SK-N-SH (cell line): ENCODE data around the gene BID. TPM values are rescaled to one million over a fixed set of nuclear protein-coding genes. Genes with fewer than 3 reads are reported as not detected.

Experiments used
- CTCF ChIA-PET: fragments of 300-600, 350-600 bp; formaldehyde crosslinking; extraction: SDS; loops from one replicate; lab custom pipeline; 2021; lab: Yijun Ruan, JAX
- POLR2A ChIA-PET: fragments of 350-600 bp; sonication (Branson Sonifier 250); formaldehyde crosslinking; extraction: SDS; loops from one replicate; lab custom pipeline; 2020; ENCODE audit warnings: antibody characterized with exemption, inconsistent platforms; lab: Yijun Ruan, JAX
- DNase-seq: peaks from one replicate; pipeline ENCODE4 v3.0.0; 2012
- H2AFZ ChIP-seq: fragments of 200-600 bp; sonication (generic); 2 replicates; pipeline ENCODE4 v1.8.1; 2016; ENCODE audit warnings: antibody characterized with exemption, mild to moderate bottlenecking, low read depth
- H3F3A ChIP-seq: fragments of 200-600 bp; sonication (generic); replicated peaks from 2 replicates; pipeline ENCODE3; 2016; ENCODE audit warnings: antibody characterized with exemption, mild to moderate bottlenecking; ENCODE audit not compliant: insufficient read depth
- H3K27ac ChIP-seq, 2 experiments: fragments of 200-500 bp in 1 of 2; fragments of 200-600 bp in 1 of 2; sonication (Bioruptor generic) in 1 of 2; sonication (generic), shearing (Covaris generic) in 1 of 2; 2 replicates each; pipeline versions ENCODE4 v1.5.1 to v1.6.1; 2014 to 2016; ENCODE audit warnings: low read depth in 2 of 2, inconsistent platforms in 1 of 2, low read length in 1 of 2, mild to moderate bottlenecking in 1 of 2, mixed read lengths in 1 of 2
- H3K27me3 ChIP-seq: fragments of 200-600 bp; sonication (generic), shearing (Covaris generic); 2 replicates; pipeline ENCODE4 v1.6.1; 2016; ENCODE audit warnings: mixed run types; ENCODE audit not compliant: insufficient read depth
- H3K36me3 ChIP-seq, 2 experiments: fragments of 200-500 bp in 1 of 2; fragments of 200-600 bp in 1 of 2; sonication (Bioruptor generic) in 1 of 2; sonication (generic) in 1 of 2; replicated peaks in 1 of 2; 2 replicates each; pipeline versions ENCODE3 to v1.5.1; 2014 to 2016; ENCODE audit warnings: low read length in 1 of 2, mild to moderate bottlenecking in 1 of 2; ENCODE audit not compliant: insufficient read depth in 2 of 2, control insufficient read depth in 1 of 2
- H3K4me1 ChIP-seq, 2 experiments: fragments of 200-500 bp in 1 of 2; fragments of 200-600 bp in 1 of 2; sonication (Bioruptor generic) in 1 of 2; sonication (generic), shearing (Covaris generic) in 1 of 2; 2 replicates each; pipeline versions ENCODE4 v1.5.1 to v1.6.1; 2014 to 2016; ENCODE audit warnings: low read depth in 1 of 2, low read length in 1 of 2, mixed run types in 1 of 2; ENCODE audit not compliant: insufficient read depth in 2 of 2, control insufficient read depth in 1 of 2
- H3K4me2 ChIP-seq: fragments of 200-600 bp; sonication (generic), shearing (Covaris generic); 2 replicates; pipeline ENCODE4 v1.6.1; 2017; ENCODE audit warnings: mixed run types
- H3K4me3 ChIP-seq, 2 experiments: fragments of 200-500 bp in 1 of 2; fragments of 200-600 bp in 1 of 2; sonication (Bioruptor generic) in 1 of 2; sonication (generic), shearing (Covaris generic) in 1 of 2; 2 replicates each; pipeline versions ENCODE4 v1.5.1 to v1.8.1; 2014 to 2016; ENCODE audit warnings: low read depth in 2 of 2, inconsistent platforms in 1 of 2, low read length in 1 of 2, mild to moderate bottlenecking in 1 of 2, mixed read lengths in 1 of 2, moderate library complexity in 1 of 2
- H3K79me2 ChIP-seq: fragments of 200-600 bp; sonication (generic); 2 replicates; pipeline ENCODE4 v1.8.1; 2017; ENCODE audit warnings: mild to moderate bottlenecking; ENCODE audit not compliant: insufficient read depth
- H3K9ac ChIP-seq: fragments of 200-600 bp; sonication (generic); 2 replicates; pipeline ENCODE4 v1.6.1; 2017; ENCODE audit warnings: mixed run types
- H3K9me2 ChIP-seq: fragments of 200-600 bp; sonication (generic); 2 replicates; pipeline ENCODE4 v1.6.1; 2017; ENCODE audit warnings: mixed run types
- H3K9me3 ChIP-seq: fragments of 200-600 bp; sonication (generic); 2 replicates; pipeline ENCODE4 v1.6.1; 2017; ENCODE audit warnings: mixed run types, mild to moderate bottlenecking, moderate library complexity
- H4K20me1 ChIP-seq: fragments of 200-600 bp; sonication (generic); 2 replicates; pipeline ENCODE4 v1.6.1; 2017; ENCODE audit warnings: mild to moderate bottlenecking, mixed run types; ENCODE audit not compliant: insufficient read depth
- CHD2 ChIP-seq: fragments of 150-350 bp; IDR thresholded peaks from 2 replicates; pipeline ENCODE4 v1.6.1; 2018; ENCODE audit warnings: low read length; ENCODE audit not compliant: partially characterized antibody
- ELF1 ChIP-seq: IDR thresholded peaks from 2 replicates; pipeline ENCODE4 v1.4.0; 2012
- FOSL2 ChIP-seq: IDR thresholded peaks from 2 replicates; pipeline ENCODE4 v1.4.0; 2012; ENCODE audit warnings: low read depth, mild to moderate bottlenecking, moderate library complexity, borderline replicate concordance
- FOXM1 ChIP-seq: IDR thresholded peaks from 2 replicates; pipeline ENCODE4 v1.4.0; 2012; ENCODE audit warnings: low read depth, mild to moderate bottlenecking
- GABPA ChIP-seq: IDR thresholded peaks from 2 replicates; pipeline ENCODE4 v1.4.0; 2012; ENCODE audit warnings: low read depth, mild to moderate bottlenecking
- GATA2 ChIP-seq: sonication (generic); formaldehyde crosslinking; IDR thresholded peaks from 2 replicates; pipeline ENCODE4 v1.5.0; 2020; ENCODE audit warnings: mild to moderate bottlenecking, missing genetic modification reagents
- MEF2A ChIP-seq: IDR thresholded peaks from 2 replicates; pipeline ENCODE4 v1.4.0; 2012; ENCODE audit warnings: low read depth, borderline replicate concordance
- NRF1 ChIP-seq: IDR thresholded peaks from 2 replicates; pipeline ENCODE4 v1.6.1; 2012; ENCODE audit warnings: low read depth, mild to moderate bottlenecking, low read length
- RCOR1 ChIP-seq: fragments of 150-350 bp; IDR thresholded peaks from 2 replicates; pipeline ENCODE4 v1.6.1; 2017; ENCODE audit warnings: antibody characterized with exemption, low read length
- RFX5 ChIP-seq: IDR thresholded peaks from 2 replicates; pipeline ENCODE4 v1.6.1; 2012; ENCODE audit warnings: mild to moderate bottlenecking, improper control_type of control experiment, low read length
- RXRA ChIP-seq: IDR thresholded peaks from 2 replicates; pipeline ENCODE4 v1.4.0; 2012; ENCODE audit warnings: low read depth, mild to moderate bottlenecking, borderline replicate concordance
- SIN3A ChIP-seq: IDR thresholded peaks from 2 replicates; pipeline ENCODE4 v1.6.1; 2012; ENCODE audit warnings: low read depth, mild to moderate bottlenecking, low read length, moderate library complexity, borderline replicate concordance
- SMC3 ChIP-seq: IDR thresholded peaks from 2 replicates; pipeline ENCODE4 v1.6.1; 2012; ENCODE audit warnings: low read depth, low read length, improper control_type of control experiment
- TCF12 ChIP-seq: IDR thresholded peaks from 2 replicates; pipeline ENCODE4 v1.4.0; 2012
- TEAD4 ChIP-seq: IDR thresholded peaks from 2 replicates; pipeline ENCODE4 v1.4.0; 2012; ENCODE audit warnings: mild to moderate bottlenecking, borderline replicate concordance; ENCODE audit not compliant: insufficient read depth
- WGBS: methylation state at CpG from one replicate; pipeline ENCODE4 v1.1.6; 2017; ENCODE audit warnings: low lambda C conversion rate; 5-methylcytosine and 5-hydroxymethylcytosine counted together
- polyA plus RNA-seq, 3 experiments: library from polyadenylated mRNA; depleted of rRNA; stranded (reverse); fragments of >200 nt; gene quantifications; 2 replicates each; pipeline ENCODE4 v1.2.3, GENCODE V29; 2012
- TF ChIP-seq, protein P1 (sequence below): IDR thresholded peaks from 2 replicates; pipeline ENCODE4 v1.4.0; 2012; ENCODE audit warnings: low read depth, borderline replicate concordance
- TF ChIP-seq, protein P2 (sequence below): IDR thresholded peaks from 2 replicates; pipeline ENCODE4; 2012
- TF ChIP-seq, protein P3 (sequence below): IDR thresholded peaks from 2 replicates; pipeline ENCODE4 v1.4.0; 2012; ENCODE audit warnings: low read depth, borderline replicate concordance
- TF ChIP-seq, protein P4 (sequence below): fragments of 150-350 bp; IDR thresholded peaks from 2 replicates; pipeline ENCODE4 v1.6.1; 2017; ENCODE audit warnings: antibody characterized with exemption, low read length, low read depth, borderline replicate concordance

Gene BID
- polyA plus RNA-seq, 1 of the 3 experiments (the other 2 are of a cell fraction): 139 TPM

DNA sequence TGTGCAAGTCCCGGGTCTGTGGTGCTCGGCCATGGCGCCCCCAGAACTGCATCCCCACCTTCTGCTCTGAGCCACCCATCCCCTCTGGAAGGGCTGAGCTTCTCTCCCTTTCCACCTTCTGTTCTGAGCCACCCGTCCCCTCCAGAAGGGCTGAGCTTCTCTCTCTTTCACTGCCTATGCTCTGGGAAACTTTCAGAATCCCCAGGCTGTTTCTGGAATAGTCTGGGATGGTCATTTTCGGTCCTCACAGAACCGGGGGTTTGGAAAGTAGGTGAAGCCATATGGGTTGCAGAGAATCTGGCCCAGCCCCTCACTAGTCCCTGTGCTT, 3.4 kb upstream of the BID start:
- Histone ChIP-seq H3K27ac (no peak overlapping the region), H4K20me1 (peaks cover 3% of the 10 kb centered on the region; the same call in 1 of the 2 replicates), H3K36me3 (no peaks in the 10 kb centered on the region), H3K9me3 (no peaks in the 10 kb centered on the region), H3K27me3 (no peaks in the 10 kb centered on the region), H3F3A (no peaks in the 10 kb centered on the region), H2AFZ (no peak overlapping the region), H3K4me1 (peaks cover 16 to 37% of the 10 kb centered on the region in 2 experiments; a peak in 3 of 4 replicates), H3K9ac (no peak overlapping the region), H3K4me2 (no peak overlapping the region), H3K4me3 (no peak overlapping the region), H3K9me2 (no peaks in the 10 kb centered on the region), H3K79me2 (peaks cover 8% of the 10 kb centered on the region; the same call in 1 of the 2 replicates)
- TF ChIP-seq MEF2A (no peak), CHD2 (no peak)
- WGBS: 74% methylated on average over 3 of the region's 6 CpGs
- POLR2A ChIA-PET: no interaction called here
- DNase-seq: no peak
- CTCF ChIA-PET: interaction anchor here (1.2 kb wide), 1 partner anchor 35 kb away, joined by 4 read pairs; no protein-coding TSS in a partner anchor

DNA sequence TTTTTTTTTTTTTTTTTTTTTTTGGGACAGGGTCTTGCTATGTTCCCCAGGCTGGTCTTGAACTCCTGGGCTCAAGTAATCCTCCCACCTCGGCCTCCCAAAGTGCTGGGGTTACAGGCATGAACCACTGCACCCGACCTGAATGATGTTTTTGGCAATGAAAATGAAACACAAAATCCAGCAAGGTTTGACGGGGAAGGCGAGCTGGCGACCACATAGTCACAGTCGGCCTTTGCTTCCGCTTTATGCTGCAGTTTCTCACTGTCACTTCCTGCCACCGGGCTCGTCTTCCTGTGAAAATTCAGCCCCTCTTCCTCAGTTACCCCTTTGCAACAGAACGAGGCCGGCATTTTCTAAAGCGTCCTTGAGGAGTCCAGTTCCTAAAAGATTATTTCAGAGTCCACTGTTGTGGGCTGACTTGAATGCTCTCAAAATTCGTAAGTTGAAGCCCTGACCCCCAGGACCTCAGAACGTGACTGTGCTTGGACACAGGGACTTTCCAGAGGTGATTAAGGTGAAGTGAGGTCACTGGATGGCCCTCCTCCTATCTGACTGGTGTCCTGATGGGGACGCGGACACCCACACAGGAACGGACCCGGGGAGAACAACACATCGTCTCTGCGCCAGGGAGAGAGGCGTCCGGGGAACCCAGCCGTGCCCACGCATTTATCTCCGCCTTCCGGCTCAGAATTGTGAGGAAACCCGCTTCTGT, 2.9 kb upstream of the BID start:
- POLR2A ChIA-PET: no interaction called here
- CTCF ChIA-PET: no interaction called here

More for the DNA sequence above, 2.9 kb upstream of the BID start:
- Histone ChIP-seq H3K79me2 (peaks cover 13% of the 10 kb centered on the region; the same call in 1 of the 2 replicates), H2AFZ (no peak overlapping the region), H3K9ac (no peak overlapping the region), H3K4me2 (no peak overlapping the region), H3K9me3 (no peaks in the 10 kb centered on the region)
- no peak for TF ChIP-seq SMC3
- TF ChIP-seq, protein P1, sequence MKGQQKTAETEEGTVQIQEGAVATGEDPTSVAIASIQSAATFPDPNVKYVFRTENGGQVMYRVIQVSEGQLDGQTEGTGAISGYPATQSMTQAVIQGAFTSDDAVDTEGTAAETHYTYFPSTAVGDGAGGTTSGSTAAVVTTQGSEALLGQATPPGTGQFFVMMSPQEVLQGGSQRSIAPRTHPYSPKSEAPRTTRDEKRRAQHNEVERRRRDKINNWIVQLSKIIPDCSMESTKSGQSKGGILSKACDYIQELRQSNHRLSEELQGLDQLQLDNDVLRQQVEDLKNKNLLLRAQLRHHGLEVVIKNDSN: no peak
- no peak for TF ChIP-seq FOXM1
- no peak for TF ChIP-seq MEF2A
- no peak for TF ChIP-seq TEAD4
- TF ChIP-seq, protein P2, sequence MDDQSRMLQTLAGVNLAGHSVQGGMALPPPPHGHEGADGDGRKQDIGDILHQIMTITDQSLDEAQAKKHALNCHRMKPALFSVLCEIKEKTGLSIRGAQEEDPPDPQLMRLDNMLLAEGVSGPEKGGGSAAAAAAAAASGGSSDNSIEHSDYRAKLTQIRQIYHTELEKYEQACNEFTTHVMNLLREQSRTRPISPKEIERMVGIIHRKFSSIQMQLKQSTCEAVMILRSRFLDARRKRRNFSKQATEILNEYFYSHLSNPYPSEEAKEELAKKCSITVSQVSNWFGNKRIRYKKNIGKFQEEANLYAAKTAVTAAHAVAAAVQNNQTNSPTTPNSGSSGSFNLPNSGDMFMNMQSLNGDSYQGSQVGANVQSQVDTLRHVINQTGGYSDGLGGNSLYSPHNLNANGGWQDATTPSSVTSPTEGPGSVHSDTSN: no peak
- TF ChIP-seq, protein P3, sequence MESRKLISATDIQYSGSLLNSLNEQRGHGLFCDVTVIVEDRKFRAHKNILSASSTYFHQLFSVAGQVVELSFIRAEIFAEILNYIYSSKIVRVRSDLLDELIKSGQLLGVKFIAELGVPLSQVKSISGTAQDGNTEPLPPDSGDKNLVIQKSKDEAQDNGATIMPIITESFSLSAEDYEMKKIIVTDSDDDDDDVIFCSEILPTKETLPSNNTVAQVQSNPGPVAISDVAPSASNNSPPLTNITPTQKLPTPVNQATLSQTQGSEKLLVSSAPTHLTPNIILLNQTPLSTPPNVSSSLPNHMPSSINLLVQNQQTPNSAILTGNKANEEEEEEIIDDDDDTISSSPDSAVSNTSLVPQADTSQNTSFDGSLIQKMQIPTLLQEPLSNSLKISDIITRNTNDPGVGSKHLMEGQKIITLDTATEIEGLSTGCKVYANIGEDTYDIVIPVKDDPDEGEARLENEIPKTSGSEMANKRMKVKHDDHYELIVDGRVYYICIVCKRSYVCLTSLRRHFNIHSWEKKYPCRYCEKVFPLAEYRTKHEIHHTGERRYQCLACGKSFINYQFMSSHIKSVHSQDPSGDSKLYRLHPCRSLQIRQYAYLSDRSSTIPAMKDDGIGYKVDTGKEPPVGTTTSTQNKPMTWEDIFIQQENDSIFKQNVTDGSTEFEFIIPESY: no peak
- TF ChIP-seq RXRA: no peak
- TF ChIP-seq FOSL2: no peak
- TF ChIP-seq ELF1: no peak
- no peak for TF ChIP-seq RFX5
- TF ChIP-seq NRF1: no peak
- no peak for TF ChIP-seq CHD2
- no peak for TF ChIP-seq SIN3A
- TF ChIP-seq TCF12: no peak
- TF ChIP-seq GABPA: no peak
- no peak for TF ChIP-seq GATA2
- TF ChIP-seq RCOR1: no peak
- TF ChIP-seq, protein P4, sequence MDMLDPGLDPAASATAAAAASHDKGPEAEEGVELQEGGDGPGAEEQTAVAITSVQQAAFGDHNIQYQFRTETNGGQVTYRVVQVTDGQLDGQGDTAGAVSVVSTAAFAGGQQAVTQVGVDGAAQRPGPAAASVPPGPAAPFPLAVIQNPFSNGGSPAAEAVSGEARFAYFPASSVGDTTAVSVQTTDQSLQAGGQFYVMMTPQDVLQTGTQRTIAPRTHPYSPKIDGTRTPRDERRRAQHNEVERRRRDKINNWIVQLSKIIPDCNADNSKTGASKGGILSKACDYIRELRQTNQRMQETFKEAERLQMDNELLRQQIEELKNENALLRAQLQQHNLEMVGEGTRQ: no peak
- TF ChIP-seq, all 33 proteins: peak for 0
- Histone ChIP-seq H3K27me3 (no peaks in the 10 kb centered on the region), H3K4me1 (peaks cover 21 to 41% of the 10 kb centered on the region in 2 experiments; a peak in 3 of 4 replicates), H4K20me1 (peaks cover 7% of the 10 kb centered on the region), H3K9me2 (no peaks in the 10 kb centered on the region), H3F3A (no peaks in the 10 kb centered on the region), H3K36me3 (no peaks in the 10 kb centered on the region), H3K4me3 (no peak overlapping the region), H3K27ac (no peak overlapping the region)
- DNase-seq: no peak
- WGBS: 83% methylated on average over 16 of the region's 27 CpGs
